ES-I3 (cell line): ENCODE results near the gene TNP2.
"Not testable (repeated sequence)": the region's sequence is repeated elsewhere in the genome, so short reads cannot be mapped to it uniquely, and the experiment has no call there.

Experiments used
- H3K36me3 ChIP-seq: 2 replicates; pipeline ENCODE4 v1.6.1; 2013; ENCODE audit warnings: mild to moderate bottlenecking, low read length, control low read depth, moderate library complexity; ENCODE audit not compliant: insufficient read depth
- H3K4me1 ChIP-seq: 2 replicates; pipeline ENCODE4 v1.6.1; 2013; ENCODE audit warnings: mild to moderate bottlenecking, control low read depth, low read length; ENCODE audit not compliant: insufficient read depth
- H3K9ac ChIP-seq: 2 replicates; pipeline ENCODE4 v1.6.1; 2013; ENCODE audit warnings: low read depth, mild to moderate bottlenecking, low read length, moderate library complexity
- H3K9me3 ChIP-seq: 2 replicates; pipeline ENCODE4 v1.6.1; 2013; ENCODE audit warnings: mild to moderate bottlenecking, low read length, moderate library complexity; ENCODE audit not compliant: control insufficient read depth, insufficient read depth

Gene TNP2

GRCh38 chr16:11235703-11235991, 33.5 kb downstream of the TNP2 start:
- H3K9me3 ChIP-seq = no peaks in the 10 kb centered on the region
- H3K36me3 ChIP-seq = no peaks in the 10 kb centered on the region
- no peak overlapping the region for H3K9ac ChIP-seq
- peaks cover 4% of the 10 kb centered on the region; the same call in 1 of the 2 replicates for H3K4me1 ChIP-seq

DNA sequence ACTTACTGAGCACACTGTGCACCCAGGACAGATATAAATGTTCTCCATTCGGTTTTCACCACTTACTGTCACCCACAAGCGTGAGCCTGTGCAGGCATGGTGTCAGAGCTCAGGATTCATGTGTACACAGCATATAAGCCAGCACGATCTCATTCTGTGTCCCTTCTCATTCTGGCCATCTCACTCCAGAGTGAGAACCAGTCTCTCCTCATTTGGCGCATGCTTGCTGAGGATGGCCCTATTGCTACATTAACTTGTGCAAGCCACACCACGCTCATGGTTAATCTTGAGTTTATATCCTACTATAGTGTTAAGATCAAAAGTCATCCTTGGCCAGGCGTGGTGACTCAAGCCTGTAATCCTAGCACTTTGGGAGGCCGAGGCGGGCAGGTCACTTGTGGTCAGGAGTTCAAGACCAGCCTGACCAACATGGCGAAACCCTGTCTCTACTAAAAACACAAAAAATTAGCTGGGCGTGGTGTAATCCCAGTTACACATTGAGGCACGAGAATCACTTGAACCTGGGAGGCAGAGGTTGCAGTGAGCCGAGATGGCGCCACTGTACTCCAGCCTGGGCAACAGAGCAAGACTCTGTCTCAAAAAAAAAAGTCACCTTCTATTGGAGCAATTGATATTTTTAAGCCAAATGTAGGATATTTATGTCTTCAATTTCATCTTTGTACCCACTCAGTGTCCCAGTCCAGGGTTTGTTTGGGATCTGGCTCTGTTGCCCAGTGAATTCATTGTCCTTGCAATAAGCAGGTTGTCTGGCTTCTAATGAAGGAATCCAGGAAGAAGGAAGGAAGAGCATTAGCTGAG, 34.0 kb downstream of the TNP2 start:
- Histone ChIP-seq H3K9ac (no peak overlapping the region), H3K36me3 (no peaks in the 10 kb centered on the region), H3K4me1 (peaks cover 4% of the 10 kb centered on the region; the same call in 1 of the 2 replicates), H3K9me3 (no peaks in the 10 kb centered on the region)

DNA sequence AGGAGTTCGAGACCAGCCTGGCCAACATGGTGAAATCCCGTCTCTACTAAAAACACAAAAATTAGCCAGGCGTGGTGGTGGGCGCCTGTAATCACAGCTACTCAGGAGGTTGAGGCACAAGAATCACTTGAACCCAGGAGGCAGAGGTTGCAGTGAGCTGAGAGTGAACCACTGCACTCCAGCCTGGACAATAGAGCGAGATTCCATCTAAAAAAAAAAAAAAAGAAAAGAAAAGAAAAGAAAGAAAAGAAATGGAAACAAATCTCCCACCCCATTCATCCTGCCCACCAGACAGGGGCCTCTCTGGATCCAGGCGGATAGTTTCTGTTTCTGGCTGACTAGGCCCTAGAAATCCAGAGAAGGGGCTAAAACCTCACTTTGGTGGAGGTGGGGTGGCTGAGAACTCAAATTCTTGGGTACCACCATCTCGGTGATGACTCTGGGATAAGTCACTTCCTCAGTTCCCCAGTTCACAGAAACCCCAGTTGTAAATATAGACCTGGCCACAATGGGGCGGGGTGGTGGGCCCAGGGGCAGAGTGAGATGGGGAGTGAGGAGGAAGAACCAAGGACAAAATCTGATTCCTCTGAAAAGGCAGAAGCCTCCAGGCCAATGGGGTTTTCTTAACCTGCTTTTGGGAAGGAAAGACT, 35.3 kb downstream of the TNP2 start:
- no peaks in the 10 kb centered on the region for H3K36me3 ChIP-seq
- no peak overlapping the region for H3K9ac ChIP-seq
- H3K4me1 ChIP-seq = peaks cover 4% of the 10 kb centered on the region; the same call in 1 of the 2 replicates
- no peaks in the 10 kb centered on the region for H3K9me3 ChIP-seq

DNA sequence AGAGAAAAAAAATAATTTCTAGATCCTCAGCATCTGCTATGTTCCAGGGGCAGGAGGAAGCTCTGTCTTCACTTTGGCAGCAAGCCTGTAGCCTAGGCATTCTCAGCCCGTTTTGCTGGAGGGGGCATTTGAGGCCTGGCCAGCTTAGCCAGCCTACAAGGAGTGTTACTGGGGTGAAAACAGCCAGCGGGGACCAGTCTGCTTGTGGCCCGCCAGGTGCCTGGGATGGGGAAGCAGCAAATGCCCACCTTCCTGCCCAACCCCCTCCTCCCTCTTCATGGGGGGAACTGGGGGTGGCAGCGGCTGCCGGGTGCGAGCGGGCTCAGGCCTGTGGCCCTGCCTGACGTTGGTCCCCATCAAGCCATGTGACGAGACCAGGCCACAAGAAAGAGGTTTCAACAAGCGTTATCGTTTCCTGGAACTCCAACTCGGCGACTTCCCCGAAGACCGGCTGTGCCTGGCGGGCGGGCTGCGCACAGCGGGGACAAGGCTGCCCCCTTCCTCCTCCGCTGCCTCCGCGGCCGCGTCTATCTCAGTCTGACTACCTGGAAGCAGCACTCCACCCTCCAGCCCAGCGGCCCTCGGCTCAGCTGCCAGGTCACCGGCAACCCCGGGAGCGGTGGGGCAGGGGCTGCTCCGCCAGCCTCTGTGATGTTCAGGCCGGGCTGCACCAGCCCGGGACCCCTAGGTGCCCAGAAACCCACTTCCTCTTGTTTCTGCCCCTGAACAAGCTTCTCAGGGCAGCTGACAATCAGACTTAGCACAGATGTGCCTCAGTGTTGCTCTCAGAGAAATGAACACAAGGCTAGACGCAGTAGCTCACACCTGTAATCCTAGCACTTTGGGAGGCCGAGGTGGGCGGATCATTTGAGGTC, 36.0 kb downstream of the TNP2 start:
- Histone ChIP-seq H3K36me3 (no peaks in the 10 kb centered on the region), H3K9me3 (no peaks in the 10 kb centered on the region), H3K4me1 (peaks cover 4% of the 10 kb centered on the region; the same call in 1 of the 2 replicates), H3K9ac (no peak overlapping the region)

GRCh38 chr16:11232302-11232851, 36.7 kb downstream of the TNP2 start:
- no peak overlapping the region for H3K9ac ChIP-seq
- H3K9me3 ChIP-seq = no peaks in the 10 kb centered on the region
- H3K4me1 ChIP-seq = peaks cover 4% of the 10 kb centered on the region; the same call in 1 of the 2 replicates
- no peaks in the 10 kb centered on the region for H3K36me3 ChIP-seq

DNA sequence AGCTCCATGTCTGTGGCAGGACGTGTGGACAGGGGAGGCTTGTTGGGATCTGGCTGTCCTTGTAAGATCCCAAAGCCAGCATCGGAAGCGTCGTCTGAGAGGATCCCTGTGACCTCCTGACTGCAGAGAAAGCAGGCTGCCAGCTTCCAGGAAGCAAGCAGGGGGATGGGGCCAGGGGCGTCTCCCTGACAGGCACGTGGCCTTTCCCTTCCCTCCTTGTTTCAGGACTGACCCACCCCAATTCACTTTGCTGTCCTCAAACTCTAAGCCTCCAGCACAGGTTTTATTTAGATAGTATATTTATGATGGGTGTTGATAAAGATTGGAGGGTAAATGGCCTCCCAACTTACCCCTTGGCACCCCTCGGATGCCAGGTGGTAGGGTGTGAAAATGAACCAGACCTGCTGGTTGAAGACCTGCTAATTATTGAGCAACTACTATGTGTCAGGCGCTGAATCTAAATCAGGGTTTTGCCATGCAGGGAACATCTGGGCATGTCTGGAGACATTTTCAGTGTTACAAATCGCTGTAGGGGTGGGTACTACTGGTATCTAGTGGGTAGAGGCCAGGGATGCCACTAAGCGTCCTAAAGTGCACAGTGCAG, 37.7 kb downstream of the TNP2 start:
- no peaks in the 10 kb centered on the region for H3K36me3 ChIP-seq
- no peaks in the 10 kb centered on the region for H3K9me3 ChIP-seq
- H3K9ac ChIP-seq = no peak overlapping the region
- peaks cover 4% of the 10 kb centered on the region; the same call in 1 of the 2 replicates for H3K4me1 ChIP-seq

- H3K4me1 ChIP-seq = peaks cover 4% of the 10 kb centered on the region; the same call in 1 of the 2 replicates
- H3K36me3 ChIP-seq = no peaks in the 10 kb centered on the region
- H3K9ac ChIP-seq = no peak overlapping the region
- H3K9me3 ChIP-seq = no peaks in the 10 kb centered on the region
Measured at GRCh38 chr16:11229906-11230305, 39.2 kb downstream of the TNP2 start.

GRCh38 chr16:11229432-11229831, 39.7 kb downstream of the TNP2 start:
- Histone ChIP-seq H3K4me1 (peaks cover 4% of the 10 kb centered on the region; the same call in 1 of the 2 replicates), H3K36me3 (no peaks in the 10 kb centered on the region), H3K9me3 (no peaks in the 10 kb centered on the region), H3K9ac (no peak overlapping the region)

DNA sequence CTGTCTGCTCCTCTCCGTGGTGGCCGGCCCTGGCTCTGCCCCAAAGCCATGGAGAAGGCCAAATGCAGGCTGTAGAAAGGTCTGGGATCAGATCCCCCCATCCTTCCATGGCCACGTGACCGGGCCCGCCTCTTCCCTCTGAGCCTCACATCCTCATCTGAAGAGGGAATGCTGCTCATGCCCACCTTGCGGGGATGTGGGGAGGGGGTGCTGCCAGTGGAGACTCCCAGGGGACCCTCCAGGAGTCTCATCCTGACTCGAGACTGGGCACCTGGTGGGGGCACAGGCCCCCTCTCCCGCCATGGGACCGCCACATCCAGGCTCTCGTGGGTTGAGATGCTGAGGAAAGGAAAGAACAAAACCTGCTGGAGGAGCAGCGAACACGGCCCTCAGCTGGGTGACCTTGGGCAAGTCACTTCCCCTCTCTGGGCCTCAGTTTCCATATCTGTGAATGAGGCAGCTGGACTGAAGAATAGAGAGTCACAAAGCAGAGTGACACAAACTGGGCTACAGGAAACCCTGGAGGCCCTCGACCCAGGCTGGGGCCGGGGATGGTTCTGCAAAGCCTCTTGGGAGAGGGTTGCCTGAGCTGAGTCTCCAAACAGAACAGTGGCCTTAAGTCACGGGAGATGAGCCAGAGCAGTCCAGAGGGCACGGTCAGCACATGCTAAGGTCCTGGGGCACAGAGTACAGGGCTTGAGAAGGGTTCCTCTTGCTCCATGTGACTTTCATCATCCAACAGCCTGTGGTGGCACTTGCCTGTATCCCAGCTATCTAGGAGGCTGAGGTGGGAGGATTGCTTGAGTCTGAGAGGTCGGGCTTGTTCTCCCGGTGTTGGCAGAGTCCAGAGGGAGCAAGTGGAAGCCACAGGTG, 43.2 kb downstream of the TNP2 start:
- Histone ChIP-seq H3K36me3 (no peaks in the 10 kb centered on the region), H3K9me3 (no peaks in the 10 kb centered on the region), H3K4me1 (peaks cover 5% of the 10 kb centered on the region; the same call in 1 of the 2 replicates), H3K9ac (no peak overlapping the region)

GRCh38 chr16:11224894-11225676, 44.0 kb downstream of the TNP2 start:
- Histone ChIP-seq H3K36me3 (no peaks in the 10 kb centered on the region), H3K4me1 (peaks cover 5% of the 10 kb centered on the region; the same call in 1 of the 2 replicates), H3K9me3 (no peaks in the 10 kb centered on the region), H3K9ac (no peak overlapping the region)

DNA sequence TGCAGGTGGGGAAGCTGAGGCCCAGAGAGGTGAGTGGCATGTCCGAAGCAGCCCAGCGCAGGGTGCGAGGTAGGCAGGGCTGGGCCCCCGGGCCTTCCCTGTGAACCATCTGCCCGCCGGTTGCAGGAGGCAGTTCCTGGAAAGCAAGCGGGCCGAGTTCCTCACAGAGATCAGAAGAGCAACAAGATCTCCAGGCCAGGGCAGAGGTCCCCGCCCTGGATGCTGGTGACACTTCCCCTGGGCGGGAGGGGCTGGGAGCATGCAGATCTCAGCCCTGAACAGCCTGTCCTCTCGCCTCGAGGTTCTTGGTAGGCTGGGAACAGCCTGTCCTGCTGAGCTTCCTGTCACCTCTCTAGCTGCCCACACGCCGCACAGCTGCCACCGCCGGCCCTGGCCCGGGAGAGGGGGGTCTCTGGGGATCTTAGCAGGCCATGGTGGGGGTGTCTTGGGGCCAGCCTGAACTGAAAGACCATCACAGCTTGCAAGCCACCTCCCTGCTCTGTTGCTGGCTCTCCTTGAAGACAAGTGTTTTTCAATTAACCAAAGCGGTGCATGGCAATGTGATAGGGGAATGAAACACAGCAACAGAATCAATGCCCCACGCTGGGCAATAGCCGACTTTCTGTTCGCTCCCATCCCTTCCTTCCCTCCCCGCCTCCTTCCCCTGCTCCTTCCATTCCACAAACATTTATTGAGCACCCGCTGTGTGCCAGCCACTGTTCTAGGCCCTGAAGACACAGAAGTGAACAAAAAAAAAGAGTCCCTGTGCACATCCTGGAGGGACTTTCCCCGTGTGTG, 44.8 kb downstream of the TNP2 start:
- Histone ChIP-seq H3K4me1 (peaks cover 5% of the 10 kb centered on the region; the same call in 1 of the 2 replicates), H3K9me3 (no peaks in the 10 kb centered on the region), H3K9ac (no peak overlapping the region), H3K36me3 (no peaks in the 10 kb centered on the region)

GRCh38 chr16:11220507-11220906, 48.6 kb downstream of the TNP2 start:
- H3K36me3 ChIP-seq, H3K9me3 ChIP-seq, H3K9ac ChIP-seq, H3K4me1 ChIP-seq: not testable (repeated sequence)
